Activated CD8-positive, alpha-beta memory T cell treated with anti-CD3 and anti-CD28 coated beads, Interleukin-2, amount 50 U/mL, for 24 hours (primary cell): ENCODE results near the gene C4orf17.

Experiments
- DNase-seq: peaks from one replicate; pipeline ENCODE4 v3.0.0-alpha.2; 2020; ENCODE audit errors: extremely low read depth

Gene C4orf17

DNA sequence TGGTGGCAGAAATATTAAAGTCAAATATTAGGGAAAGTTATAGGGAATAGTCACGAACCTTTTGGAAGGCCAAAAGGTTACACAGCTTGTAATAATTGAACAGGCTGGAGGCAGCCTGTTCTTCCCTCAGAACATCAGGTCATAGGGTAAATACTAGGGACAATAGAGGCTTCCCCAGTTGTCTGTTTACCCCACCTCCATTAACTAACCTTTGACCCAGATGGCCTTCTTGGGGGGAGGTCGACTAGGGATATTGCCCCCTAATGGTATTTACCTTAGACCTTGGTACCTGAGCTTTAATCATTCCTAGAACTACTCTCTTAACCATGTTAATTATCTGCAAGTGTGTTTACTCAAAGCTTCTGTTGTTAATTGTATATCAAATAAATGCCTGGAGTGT is 26.0 kb downstream of the C4orf17 start:
- DNase-seq: no peak

DNA sequence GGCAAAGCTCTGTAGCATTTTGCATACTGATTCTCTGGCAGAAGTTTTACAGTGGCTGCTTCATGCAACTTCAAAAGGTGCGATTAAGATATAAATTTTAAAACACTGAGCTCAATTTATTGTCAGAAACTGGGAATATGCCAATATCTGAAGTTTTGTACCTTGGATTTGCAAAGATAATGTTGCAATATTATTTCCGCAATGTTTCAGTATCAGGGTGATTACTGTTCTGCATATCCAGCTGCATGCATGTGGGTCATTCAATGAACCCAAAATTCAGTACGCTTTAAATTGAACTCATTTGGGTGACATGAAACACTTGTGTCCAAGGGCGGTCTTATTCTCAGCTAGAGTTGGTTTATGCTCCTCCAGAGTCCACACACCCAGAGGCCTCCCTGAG is 26.9 kb downstream of the C4orf17 start:
- no peak for DNase-seq

DNA sequence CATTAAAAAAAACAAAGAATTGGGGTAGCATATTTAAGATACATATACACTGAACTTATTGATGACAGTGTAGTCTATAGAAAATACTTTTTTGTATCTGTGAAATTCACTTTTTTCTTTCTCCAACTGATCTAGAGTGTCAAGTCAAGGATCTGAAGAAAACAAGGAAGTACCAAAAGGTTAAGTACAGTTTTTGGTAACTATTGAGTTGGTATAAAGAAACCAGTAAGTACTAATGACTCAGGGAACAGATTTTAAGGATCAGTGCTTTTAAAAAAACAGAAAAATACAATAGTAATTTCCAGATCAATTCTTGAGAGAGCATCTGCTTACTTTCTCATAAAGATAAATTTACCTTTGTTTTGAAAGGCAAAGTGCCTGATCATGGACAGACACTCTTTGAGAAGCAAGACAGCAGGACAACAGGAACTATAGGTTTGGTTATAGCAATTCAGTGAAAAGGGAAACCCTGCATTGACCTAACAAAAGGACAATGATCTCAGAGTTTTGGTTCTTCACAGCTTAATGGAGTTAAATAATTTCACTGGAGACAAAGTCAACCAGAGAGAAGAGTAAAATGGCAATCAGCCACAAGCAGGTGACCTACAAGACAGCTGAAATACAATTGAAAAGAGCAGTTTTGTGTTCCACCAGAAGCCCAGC is 29.6 kb downstream of the C4orf17 start:
- no peak for DNase-seq

GRCh38 chr4:99552872-99553271 is 42.1 kb downstream of the C4orf17 start:
- DNase-seq: no peak

- DNase-seq: peak; percentile 92
These were observed 52.7 kb downstream of the C4orf17 start, which contains the start of gene TRMT10A for GRCh38 chr4:99563310-99564186. Gene TRMT10A (minus strand): TSS chr4:99564039. CDS start chr4:99559338, 4,701 bp downstream.

GRCh38 chr4:99564921-99565320 is 54.1 kb downstream of the C4orf17 start:
- DNase-seq: no peak

DNA sequence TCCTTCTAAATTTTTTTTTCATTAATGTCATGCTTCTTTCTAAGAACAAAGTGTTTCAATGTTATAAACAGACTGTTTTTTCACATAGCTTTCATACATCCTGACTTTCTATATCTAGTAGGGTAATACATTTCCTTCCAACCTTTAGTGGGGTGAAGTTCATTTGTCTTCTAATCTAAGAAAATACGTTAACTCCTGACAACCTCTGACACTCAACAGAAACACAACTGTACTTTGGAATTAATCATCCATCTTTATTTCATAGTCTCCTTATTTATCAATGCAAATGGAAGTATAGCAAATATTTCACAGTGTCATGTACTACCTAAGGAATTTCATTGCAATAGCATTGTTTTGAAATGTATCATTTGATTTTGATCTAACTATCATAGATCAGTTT is 61.1 kb downstream of the C4orf17 start:
- no peak for DNase-seq

DNA sequence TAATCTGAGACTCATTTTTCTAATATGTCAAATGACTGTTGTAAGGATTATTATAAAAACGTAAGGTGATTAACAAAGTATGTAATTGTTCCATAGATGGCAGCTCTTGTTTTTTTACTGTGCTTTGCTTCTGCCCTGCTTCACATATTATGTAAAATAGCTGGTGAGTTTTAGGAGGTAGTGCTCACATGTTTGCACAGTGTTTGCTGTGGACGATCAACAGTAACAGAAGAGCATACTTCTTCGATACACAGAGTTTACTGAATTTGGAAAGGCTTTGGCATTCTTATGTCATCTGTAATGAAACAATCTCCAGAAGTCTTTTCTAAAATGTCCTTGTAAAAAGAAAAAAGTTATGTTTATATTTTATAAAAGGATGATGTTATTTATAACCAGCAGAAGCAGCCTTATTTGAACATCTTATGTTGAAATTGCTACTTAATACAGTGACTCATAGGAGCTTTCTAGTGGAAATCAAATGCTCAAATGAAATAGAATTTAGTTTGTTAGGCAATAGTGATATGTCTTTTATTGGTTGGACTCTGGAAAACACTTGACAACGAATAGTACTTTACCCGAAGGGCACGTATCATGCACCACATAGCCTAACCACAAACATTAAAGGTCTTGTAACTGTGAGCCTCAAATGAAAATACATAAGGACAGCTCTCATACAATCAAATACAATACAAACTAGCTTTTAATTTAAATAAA is 61.9 kb downstream of the C4orf17 start:
- no peak for DNase-seq

DNA sequence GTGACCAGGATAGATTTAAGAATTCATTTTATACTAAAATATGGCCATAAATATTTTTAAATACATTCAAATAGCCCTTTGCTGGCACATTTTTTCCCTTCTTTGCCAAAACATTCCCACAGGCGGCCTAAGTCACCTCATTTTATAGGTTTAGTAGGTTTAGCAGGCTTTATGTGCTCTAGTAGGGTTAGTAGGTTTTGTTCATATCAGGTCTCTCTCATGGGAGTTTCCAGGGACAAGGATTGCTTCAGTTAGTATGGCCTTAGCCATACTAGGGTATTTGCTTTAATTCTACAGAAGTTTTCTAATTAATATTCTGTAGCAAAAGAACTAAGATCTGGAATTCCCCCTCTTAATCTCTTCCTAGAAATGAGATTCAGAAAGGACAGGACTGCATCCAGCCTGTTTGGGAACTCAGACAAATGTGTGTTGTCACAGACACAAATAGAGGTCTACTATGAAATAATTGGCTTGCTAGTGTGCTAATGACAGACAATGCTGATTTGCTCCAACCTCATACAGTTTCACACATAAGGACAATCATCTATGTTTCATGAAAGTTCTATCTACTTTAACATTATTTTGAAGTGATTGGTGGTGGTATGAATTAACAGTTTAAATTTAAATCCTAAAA is 63.0 kb downstream of the C4orf17 start:
- no peak for DNase-seq

DNA sequence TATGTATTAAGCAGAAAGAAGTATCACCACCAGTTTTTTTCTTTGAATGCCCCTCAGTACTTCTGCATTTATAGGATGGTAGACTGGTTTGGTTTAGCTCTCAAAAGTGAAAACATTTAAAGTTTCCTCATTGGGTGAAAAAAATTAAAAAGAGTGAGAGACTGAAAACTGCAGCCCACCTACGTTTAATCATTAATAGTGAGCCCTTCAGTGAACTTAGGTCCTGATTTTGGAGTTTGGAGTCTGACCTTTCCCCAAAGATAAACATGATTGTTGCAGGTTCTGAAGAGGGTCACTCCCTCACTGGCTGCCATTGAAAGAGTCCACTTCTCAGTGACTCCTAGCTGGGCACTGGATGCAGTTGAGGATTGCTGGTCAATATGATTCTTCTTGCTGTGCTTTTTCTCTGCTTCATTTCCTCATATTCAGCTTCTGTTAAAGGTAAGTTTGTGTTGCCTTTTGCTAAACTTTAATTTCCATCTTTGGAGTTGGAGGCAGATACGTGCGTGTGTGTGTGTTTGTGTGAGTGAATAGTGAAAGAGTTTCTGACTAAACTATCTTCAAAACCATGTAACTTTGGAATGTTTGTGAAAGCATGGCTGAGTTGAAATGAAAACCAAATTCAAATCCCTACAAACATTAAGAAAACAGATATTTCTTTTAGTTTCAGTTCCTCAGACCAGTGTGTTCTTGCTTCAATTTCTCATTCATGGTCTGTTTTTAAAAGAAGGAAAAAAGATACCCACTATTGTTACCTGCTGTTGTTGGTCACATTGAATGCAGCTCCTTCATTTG is 63.9 kb downstream of the C4orf17 start, which contains the start of gene MTTP:
Gene MTTP (plus strand): TSS at position 295 of the 795 bp plus-strand sequence. CDS start 86 bp downstream, at position 381.
- no peak for DNase-seq

DNA sequence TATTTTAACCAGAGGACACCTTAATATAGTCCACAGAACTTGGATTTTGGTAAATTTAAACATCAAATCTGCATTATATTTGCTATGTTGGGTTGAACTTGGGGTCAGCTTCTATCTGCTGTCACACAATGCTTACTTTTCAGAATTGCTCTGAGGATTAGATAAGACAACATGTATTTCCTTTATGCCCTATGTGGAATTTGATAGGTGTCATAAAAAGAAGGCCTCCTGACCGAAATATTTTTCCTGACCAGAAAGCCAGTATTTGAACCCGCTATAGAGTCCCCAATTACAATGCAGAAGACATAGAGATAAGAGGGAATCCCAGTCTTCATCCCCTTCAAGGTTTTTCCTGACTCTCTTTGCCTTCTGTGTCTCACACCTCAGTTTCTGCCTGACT is 67.9 kb downstream of the C4orf17 start:
- no peak for DNase-seq

GRCh38 chr4:99585516-99585915 is 74.7 kb downstream of the C4orf17 start:
- no peak for DNase-seq

DNA sequence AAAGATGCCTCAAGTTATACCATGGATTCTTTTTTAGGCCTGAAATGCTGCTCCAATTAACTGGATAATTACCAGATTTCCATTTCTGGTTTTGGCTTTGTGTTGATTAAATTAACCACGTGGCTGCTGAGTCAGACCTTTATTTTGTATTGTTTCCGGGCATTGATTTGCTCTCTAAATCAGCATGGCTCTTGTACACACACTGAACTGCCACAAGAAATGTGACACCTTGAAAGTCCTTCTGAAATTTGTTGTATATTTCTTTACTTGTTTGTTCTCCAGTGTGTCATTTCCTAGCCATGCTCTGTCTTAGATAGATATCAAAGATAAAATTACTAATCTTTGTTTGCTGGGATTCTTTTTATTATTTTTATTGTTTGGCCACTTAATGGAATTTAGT is 75.5 kb downstream of the C4orf17 start:
- DNase-seq: no peak

DNA sequence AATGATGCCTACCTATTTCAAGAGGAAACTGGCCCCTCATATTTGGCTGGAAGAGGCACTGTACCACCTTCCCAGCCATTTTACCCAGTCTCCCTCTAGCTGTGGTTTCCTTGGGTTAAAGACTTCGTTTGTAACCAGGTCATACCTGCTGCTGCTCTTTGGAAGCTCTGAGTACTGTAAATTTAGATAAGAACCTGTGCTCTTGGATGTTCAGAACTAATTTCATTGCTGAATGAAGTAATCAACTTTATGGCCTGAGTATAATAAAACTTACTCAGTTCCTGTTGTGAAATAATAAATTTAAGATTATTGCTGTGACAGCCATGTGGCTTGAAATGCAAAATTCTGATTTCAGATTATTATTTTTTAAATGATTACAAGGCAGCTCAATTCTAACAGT is 76.0 kb downstream of the C4orf17 start:
- DNase-seq: no peak

- DNase-seq: no peak
These were observed 76.5 kb downstream of the C4orf17 start for GRCh38 chr4:99587309-99587708.

GRCh38 chr4:99587803-99588202 is 77.0 kb downstream of the C4orf17 start:
- no peak for DNase-seq

- DNase-seq: no peak
These were observed 80.9 kb downstream of the C4orf17 start for GRCh38 chr4:99591757-99592156.
